Parathyroid adenoma (tissue), 2 donors: ENCODE data around the gene SATB1.

Source experiments
- H2AFZ ChIP-seq: fragments of 300-600 bp; sonication (generic); one replicate; pipeline ENCODE4 v1.7.0; 2017; ENCODE audit warnings: antibody characterized with exemption, mild to moderate bottlenecking
- H3K27ac ChIP-seq: fragments of 300-600 bp; sonication (generic); one replicate; pipeline ENCODE4 v1.7.0; 2017
- H3K27me3 ChIP-seq: fragments of 300-600 bp; sonication (generic); one replicate; pipeline ENCODE4 v1.7.0; 2017; ENCODE audit warnings: low read length; ENCODE audit not compliant: control insufficient read depth, insufficient read depth
- H3K36me3 ChIP-seq: fragments of 300-600 bp; sonication (generic); one replicate; pipeline ENCODE4 v1.7.0; 2017; ENCODE audit warnings: low read length; ENCODE audit not compliant: control insufficient read depth, insufficient read depth
- H3K4me1 ChIP-seq: fragments of 300-600 bp; sonication (generic); one replicate; pipeline ENCODE4 v1.7.0; 2017; ENCODE audit warnings: control low read depth
- H3K4me2 ChIP-seq: fragments of 300-600 bp; sonication (generic); one replicate; pipeline ENCODE4 v1.7.0; 2017; ENCODE audit warnings: low read length
- H3K4me3 ChIP-seq: fragments of 300-600 bp; sonication (generic); one replicate; pipeline ENCODE4 v1.7.0; 2017; ENCODE audit warnings: low read depth, low read length
- H3K79me2 ChIP-seq: fragments of 300-600 bp; sonication (generic); one replicate; pipeline ENCODE4 v1.7.0; 2017; ENCODE audit warnings: control low read depth
- H3K9ac ChIP-seq: fragments of 300-600 bp; sonication (generic); one replicate; pipeline ENCODE4 v1.7.0; 2017; ENCODE audit warnings: mild to moderate bottlenecking
- H3K9me3 ChIP-seq: fragments of 300-600 bp; sonication (generic); one replicate; pipeline ENCODE4 v1.7.0; 2017; ENCODE audit warnings: low read length; ENCODE audit not compliant: control insufficient read depth
- CTCF ChIP-seq: fragments of 300-600 bp; sonication (generic); IDR thresholded peaks from one replicate; pipeline ENCODE4 v1.7.0; 2017; ENCODE audit warnings: antibody characterized with exemption, mild to moderate bottlenecking
- donor health status: primary hyperparathyroidism.

SATB1 gene

GRCh38 chr3:18420555-18420954, 4.6 kb downstream of the SATB1 start:
- Histone ChIP-seq H3K36me3 (no peaks in the 10 kb centered on the region), H3K79me2 (peaks cover 4% of the 10 kb centered on the region), H3K27ac (no peak overlapping the region), H3K4me1 (peaks cover 7% of the 10 kb centered on the region), H2AFZ (no peak overlapping the region), H3K9me3 (no peaks in the 10 kb centered on the region), H3K4me2 (no peak overlapping the region), H3K27me3 (no peaks in the 10 kb centered on the region), H3K4me3 (no peak overlapping the region), H3K9ac (no peak overlapping the region)
- no peak for TF ChIP-seq CTCF

- Histone ChIP-seq H3K4me3 (no peak overlapping the region), H3K9ac (no peak overlapping the region), H3K4me2 (no peak overlapping the region), H3K27me3 (no peaks in the 10 kb centered on the region), H3K4me1 (peaks cover 7% of the 10 kb centered on the region), H3K79me2 (peaks cover under 1% of the 10 kb centered on the region), H3K27ac (no peak overlapping the region), H2AFZ (no peak overlapping the region), H3K9me3 (no peaks in the 10 kb centered on the region), H3K36me3 (no peaks in the 10 kb centered on the region)
- no peak for TF ChIP-seq CTCF
Observed at GRCh38 chr3:18419232-18419631, 5.9 kb downstream of the SATB1 start.

- Histone ChIP-seq H3K4me2 (no peak overlapping the region), H3K4me3 (no peak overlapping the region), H3K4me1 (peaks cover 7% of the 10 kb centered on the region), H3K27ac (no peak overlapping the region), H2AFZ (no peak overlapping the region), H3K9ac (no peak overlapping the region), H3K27me3 (no peaks in the 10 kb centered on the region), H3K9me3 (no peaks in the 10 kb centered on the region), H3K79me2 (no peaks in the 10 kb centered on the region), H3K36me3 (no peaks in the 10 kb centered on the region)
- no peak for TF ChIP-seq CTCF
Observed at GRCh38 chr3:18417904-18418572, 7.1 kb downstream of the SATB1 start.

- Histone ChIP-seq H3K79me2 (no peaks in the 10 kb centered on the region), H3K27ac (no peak overlapping the region), H3K27me3 (no peaks in the 10 kb centered on the region), H3K36me3 (no peaks in the 10 kb centered on the region), H2AFZ (no peak overlapping the region), H3K9ac (no peak overlapping the region), H3K4me3 (no peak overlapping the region), H3K9me3 (no peaks in the 10 kb centered on the region), H3K4me1 (no peaks in the 10 kb centered on the region), H3K4me2 (no peak overlapping the region)
- no peak for TF ChIP-seq CTCF
Observed at GRCh38 chr3:18416332-18416731, 8.8 kb downstream of the SATB1 start.

GRCh38 chr3:18415839-18416238, 9.3 kb downstream of the SATB1 start:
- H3K36me3 ChIP-seq = no peaks in the 10 kb centered on the region
- H3K79me2 ChIP-seq = no peaks in the 10 kb centered on the region
- no peak overlapping the region for H3K9ac ChIP-seq
- H3K4me1 ChIP-seq = no peaks in the 10 kb centered on the region
- no peak overlapping the region for H3K27ac ChIP-seq
- H2AFZ ChIP-seq = no peak overlapping the region
- H3K27me3 ChIP-seq = no peaks in the 10 kb centered on the region
- H3K4me2 ChIP-seq = no peak overlapping the region
- no peaks in the 10 kb centered on the region for H3K9me3 ChIP-seq
- no peak overlapping the region for H3K4me3 ChIP-seq
- TF ChIP-seq CTCF = no peak
